RCC 7860 (cell line): ENCODE data around the gene METTL18.
"Not testable (repeated sequence)": the region's sequence is repeated elsewhere in the genome, so short reads cannot be mapped to it uniquely, and the experiment has no call there.

ENCODE experiments used
- DNase-seq: peaks from one replicate; pipeline ENCODE4 v3.0.0-alpha.2; 2015; ENCODE audit warnings: low spot score
- FAIRE-seq: peaks from 2 replicates; lab custom pipeline; 2012; peaks lifted over from hg19 to GRCh38; lab: Jason Lieb, UNC

Gene METTL18

DNA sequence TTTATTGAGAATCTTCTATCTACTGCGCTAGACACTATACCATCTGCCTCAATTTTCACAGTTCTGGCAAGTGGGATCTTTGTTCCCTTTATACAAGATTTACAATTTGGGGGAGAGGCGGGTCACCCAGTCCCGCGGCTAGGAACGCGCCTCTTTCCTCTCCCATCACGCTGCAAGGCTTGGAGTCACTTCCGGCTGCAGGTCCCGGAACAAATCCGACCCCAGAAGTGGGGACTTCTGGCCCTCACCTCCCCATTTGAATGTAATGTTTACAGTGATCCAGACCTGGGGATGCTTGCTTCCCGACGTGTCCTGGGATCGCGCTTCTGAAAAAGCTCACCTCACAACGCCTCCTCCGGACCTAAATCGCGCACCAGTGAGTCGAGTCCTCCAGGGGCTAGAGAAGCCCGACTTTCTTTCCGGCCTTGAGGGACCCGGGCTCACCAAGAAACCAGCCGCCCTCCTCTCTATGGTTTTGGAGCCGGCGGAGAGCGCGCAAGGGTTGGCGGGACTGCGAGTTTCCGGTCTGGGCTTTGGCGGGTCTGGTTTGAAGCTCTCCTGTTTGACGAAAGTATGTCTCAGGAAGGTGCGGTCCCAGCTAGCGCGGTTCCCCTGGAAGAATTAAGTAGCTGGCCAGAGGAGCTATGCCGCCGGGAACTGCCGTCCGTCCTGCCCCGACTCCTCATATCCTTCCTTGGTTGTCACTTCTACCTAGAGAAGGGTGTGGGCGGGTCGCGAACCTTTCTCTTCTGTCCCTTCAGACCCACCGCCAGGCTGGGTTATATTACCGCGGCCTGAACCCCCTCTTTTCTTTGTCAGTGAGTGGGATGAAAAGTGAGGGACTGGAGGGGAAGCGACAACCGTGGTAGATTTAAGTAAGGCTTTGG lies at the start of gene METTL18:
TSS of gene METTL18 (minus strand) at position 378 of the 887 bp plus-strand sequence. CDS start 1,212 bp downstream, outside the sequence.
- FAIRE-seq: peak; percentile 77
- DNase-seq: peak; percentile 82

DNA sequence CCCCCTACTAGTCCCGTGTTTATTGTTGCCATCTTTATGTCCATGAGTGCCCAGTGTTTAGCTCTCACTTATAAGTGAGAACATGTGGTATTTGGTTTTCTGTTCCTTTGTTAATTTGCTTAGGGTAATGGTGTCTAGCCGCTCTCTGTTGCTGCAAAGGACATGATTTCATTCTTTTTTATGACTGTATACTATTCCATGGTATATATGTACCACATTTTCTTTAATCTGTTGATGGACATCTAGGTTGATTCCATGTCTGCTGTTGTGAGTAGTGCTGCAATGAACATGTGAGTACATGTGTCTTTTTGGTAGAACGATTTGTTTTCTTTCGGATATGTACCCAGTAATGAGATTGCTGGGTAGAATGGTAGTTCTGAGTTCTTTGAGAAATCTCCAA lies 44.2 kb upstream of the METTL18 start:
- DNase-seq (no peak), FAIRE-seq (no peak)

DNA sequence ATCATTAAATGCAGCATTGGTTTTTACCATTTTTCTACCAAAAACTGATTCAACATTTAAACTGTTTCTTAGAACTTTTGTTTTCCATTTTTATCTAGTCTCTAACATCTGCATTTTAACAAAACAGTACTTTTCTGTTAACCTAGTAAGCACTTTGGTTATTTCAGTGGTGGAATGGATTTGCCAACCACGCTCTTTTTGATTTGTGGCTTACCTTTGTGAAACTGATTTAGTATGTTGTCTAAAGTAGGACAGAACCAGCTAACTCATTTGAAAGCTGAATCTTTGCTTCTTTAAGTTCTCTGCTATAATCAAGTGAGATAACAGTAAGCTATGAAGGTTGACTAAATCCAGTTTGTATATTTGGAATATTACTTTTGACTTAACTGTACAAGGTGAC lies 41.5 kb upstream of the METTL18 start:
- FAIRE-seq: no peak
- no peak for DNase-seq

DNA sequence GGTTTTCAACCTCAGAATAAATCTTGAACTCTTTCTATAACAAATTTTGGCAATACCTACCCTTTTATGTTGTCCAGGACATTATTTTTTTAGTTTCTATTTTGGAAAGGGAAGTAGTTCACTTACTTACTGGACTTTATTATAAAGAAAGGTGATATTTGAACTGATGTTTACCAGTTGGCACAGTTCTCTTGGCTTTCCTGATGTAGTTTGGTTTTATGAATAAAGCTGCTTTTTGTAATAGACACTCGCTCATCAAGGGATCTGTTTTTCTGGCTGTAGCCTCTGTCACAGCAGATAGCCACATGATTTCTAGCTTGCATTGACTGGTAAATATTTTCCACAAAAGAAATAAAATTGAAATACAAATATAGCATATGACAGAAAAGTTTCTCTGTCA lies 40.9 kb upstream of the METTL18 start:
- FAIRE-seq: no peak
- no peak for DNase-seq

DNA sequence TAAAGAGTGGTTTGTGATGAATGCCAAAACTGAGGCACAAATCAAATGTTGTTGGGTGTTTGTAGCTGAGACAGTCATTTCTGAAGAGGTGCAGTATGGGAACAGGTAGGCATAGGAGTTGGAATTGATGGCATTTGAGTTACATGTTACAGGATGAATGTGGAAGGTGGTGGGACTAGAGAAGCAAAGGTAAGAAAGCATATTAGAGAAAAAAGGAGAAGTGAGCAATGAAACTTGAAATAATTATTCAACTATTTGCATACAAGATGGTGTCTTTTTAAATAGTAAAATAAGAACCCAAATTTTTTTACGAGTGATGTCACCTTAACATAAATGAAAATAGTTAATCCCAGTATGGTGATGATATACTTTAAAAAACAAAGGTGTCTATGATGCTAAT lies 40.2 kb upstream of the METTL18 start:
- DNase-seq (no peak), FAIRE-seq (no peak)

DNA sequence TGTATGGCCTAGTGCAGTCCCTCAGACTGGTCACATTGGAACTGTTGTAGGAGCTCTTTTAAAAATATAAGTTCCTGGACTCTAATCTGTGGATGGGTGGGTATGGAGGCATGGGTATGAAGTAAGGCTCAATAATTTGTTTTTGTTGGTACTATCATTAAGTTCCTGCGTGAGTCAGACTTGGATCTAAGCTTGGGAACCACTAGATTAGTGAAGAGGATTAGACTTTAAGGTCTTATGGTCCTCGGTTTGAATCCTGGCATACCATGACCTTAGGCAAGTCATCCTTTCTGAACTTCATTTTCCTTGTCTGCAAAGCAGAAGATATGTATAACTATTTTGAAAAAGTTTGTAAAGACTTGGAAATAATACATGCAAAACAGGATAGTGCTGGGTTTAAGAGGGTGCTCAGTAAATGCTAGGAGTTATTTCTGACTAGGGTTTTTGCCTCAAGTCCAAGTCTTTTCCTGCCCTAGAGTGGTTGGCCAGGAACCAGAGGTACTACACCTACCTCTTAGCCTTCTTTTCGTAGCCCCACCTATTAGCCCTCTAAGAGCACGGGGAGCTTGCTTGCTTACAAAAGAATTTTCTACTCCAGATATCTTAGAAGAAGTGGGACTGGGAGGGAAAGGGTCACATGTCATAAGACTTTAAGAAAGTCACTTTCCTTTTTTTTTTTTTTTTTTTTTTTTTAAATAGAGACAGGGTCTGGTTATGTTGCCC lies 38.6 kb upstream of the METTL18 start:
- FAIRE-seq: no peak
- no peak for DNase-seq

DNA sequence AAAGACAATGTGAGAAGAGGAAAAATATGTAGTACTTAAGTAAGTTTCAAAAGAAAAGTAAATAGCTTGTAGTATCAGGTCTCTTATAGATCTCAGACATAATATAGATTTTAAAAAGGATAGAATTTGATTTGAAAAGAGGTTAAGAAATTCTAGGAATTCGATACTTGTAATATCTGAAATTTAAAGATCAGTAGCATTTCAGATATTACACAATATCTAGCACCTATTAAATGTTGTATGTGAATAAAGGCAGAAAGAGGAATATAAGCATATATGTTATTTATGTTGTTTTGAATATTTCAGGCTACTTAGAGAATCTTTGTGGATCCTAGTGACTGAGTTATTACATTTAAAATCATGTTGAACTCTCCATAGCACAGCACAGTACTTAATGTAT lies 35.0 kb upstream of the METTL18 start:
- FAIRE-seq (no peak), DNase-seq (no peak)

DNA sequence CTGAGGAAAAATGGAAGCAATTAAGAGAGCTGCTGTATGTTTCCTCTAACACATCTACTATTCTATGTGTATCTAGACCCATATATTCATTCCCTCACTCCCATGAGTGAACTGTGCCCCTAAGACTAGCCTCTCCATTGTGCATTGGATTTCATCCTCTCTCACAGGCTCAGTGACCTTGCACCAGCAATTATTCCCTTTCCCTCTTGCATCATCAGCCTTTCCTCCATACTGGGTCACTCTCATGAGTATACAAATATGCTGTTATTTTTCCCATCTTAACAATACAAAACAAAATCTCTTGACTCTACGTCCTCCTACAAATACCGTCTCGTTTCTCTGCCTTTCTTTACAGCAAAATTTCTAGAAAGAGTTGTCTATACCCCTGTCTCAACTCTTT lies 29.4 kb upstream of the METTL18 start:
- FAIRE-seq (no peak), DNase-seq (no peak)

DNA sequence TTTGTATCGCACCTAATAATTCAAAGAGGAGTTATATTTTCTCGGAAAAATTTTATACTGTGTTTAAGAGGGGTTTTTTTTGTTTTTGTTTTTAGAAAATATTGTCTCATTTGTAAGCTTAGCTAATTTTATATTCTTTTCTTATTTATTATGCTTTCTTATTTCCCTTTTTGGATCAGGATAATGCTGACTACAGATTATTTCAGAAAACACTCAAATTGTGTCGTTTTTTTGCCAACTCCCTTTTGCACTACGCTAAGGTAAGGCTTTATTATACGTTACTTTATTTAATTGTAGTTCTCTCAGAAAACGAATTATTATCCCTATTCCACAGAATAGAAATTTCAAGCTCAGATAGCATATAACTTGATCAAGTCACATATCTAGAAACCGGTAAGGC lies 26.8 kb upstream of the METTL18 start:
- DNase-seq (no peak), FAIRE-seq (no peak)

DNA sequence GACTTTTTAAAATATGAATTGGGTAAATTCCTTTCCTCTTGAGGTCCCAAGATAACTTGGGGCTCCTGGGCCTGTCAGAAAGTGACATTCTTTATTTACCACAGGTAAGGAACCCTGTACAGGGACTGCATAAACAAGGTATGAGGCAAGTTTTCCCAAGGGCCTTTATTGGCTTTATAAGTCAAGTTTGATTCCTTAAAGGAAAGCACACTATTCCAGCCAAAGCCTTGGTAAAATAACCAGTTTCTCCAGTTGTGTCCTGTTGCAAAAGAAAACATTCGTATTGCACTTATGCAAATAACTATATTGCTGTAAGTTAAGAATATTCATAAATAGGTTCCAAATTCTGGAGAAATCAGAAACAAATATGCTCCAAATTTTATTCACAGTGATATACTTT lies 21.9 kb upstream of the METTL18 start:
- DNase-seq (no peak), FAIRE-seq (no peak)

DNA sequence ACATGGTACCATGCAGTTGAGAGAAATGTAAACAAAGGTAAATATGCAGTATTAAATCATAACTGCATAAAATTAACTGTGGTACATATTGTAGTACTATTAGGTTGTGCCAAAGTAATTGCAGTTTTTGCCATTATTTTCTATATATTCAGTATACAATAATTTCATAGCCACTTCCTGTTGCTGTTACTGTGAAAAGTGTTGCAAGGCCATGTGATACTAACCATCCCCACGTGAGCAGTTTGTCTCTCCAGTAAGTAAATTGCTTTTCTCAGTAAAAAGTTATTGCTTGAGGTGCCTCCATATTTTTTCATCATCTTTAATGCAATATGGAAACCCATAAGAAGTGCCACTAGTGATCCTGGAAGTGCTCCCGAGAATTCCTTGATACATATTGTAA lies 19.6 kb upstream of the METTL18 start:
- FAIRE-seq: no peak
- no peak for DNase-seq

DNA sequence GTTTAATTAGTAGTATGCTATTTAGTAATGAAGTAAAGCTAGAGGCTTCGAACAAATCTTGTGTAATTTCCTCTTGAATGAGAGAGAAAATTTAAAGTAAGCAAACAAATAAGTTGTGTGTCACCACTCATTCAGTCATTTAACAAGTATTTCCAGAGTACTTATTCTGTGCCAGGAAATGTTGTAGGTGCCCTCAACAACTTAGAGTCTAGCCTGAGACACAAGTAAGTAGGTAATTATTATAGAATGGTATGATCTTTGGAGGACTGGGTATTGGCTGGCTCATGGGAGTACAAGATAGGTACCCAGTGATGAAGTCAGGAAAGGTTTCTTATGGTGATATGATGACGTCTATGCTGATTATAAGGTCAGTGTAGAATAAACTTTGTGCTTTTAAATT lies 17.4 kb upstream of the METTL18 start:
- FAIRE-seq (no peak), DNase-seq (no peak)

DNA sequence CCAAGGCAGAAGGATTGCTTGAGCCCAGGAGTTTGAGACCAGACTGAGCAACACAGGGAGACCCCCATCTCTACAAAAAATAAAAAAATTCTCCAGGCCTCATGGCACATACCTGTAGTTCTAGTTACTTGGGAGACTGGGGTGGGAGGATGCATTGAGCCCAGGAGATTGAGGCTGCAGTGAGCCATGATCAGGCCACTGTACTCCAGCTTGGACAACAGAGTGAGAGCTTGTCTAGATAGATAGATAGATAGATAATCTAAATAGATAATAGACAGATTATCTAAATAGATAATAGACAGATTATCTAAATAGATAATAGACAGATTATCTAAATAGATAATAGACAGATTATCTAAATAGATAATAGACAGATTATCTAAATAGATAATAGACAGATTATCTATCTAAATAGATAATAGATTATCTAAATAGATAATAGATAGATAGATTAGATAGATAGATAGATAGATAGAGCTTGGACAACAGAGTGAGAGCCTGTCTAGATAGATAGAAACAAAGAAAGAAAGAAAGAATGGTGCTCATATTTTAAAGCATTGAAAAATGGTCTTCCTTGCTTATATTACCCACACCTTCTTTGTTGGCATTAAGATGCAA lies 16.8 kb upstream of the METTL18 start:
- DNase-seq, FAIRE-seq: not testable (repeated sequence)

DNA sequence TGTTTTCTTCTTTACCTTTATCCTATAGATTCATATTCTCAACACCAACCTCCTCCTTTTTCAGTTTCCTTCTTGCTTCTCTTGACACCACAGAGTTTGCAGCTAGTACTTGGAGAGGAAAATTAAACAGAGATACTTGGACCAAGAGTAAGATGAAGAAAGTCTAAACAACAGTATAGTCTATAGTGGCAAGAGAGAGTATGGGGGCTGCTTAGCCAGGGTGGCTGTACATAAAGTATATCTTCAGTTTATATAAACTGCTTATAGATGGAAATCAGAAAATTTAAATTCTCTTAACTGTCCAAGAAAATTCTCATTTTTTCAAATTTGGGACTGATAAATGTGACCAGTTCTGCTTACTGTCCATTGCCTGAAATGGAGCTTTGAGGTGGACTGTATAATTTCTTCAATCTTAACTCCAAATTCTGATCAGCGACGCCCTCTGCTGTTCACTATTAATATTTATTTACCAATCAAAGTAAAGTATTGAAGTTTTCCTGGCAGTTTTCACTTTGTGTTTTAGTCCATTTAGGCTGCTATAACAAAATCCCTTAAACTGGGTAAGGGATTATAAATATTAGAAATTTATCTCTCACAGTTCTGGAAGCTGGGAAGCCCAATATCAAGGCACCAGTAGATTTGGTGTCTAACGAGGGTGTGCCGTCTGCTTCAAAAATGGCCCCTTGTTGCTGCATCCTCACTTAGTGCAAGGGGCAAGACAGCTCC lies 14.8 kb upstream of the METTL18 start:
- DNase-seq: peak; percentile 39

DNA sequence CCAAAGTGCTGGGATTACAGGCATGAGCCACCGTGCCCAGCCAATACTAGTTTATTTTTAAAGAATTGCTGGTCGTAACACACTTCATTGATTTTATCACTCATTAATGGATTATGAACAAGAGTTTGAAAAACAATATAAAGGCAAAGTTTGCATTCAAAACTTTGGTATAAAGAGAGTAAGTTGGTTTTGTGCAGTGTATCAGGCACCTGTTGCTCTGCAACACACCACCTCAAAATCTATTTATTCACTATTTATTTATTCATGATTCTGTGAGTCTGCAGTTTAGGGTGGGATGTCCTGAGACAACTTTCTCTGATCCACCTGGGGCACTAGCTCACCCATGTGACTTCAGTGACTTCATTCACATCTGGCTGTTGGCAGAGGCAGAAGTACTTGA lies 10.2 kb upstream of the METTL18 start:
- no peak for DNase-seq
- FAIRE-seq: no peak

More for the DNA sequence above, 14.8 kb upstream of the METTL18 start:
- FAIRE-seq: peak; percentile 67

DNA sequence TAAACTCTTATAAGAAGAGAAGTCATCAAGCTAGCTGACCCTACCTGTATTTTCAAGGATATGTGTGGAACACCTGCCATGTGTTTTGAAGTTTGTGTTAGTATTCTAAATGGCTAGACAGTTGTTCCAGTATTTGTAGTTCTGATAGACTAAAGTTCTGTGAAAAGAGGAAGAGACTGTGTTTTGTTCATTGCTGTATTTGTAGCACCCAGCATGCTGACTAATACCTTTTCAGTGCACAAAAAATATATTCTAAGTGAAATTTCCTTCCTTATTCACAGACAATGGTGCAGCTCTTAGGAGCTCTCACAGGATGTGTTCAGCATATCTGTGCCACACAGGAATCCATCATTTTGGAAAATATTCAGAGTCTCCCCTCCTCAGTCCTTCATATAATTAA lies 8.2 kb upstream of the METTL18 start:
- FAIRE-seq: no peak
- no peak for DNase-seq

DNA sequence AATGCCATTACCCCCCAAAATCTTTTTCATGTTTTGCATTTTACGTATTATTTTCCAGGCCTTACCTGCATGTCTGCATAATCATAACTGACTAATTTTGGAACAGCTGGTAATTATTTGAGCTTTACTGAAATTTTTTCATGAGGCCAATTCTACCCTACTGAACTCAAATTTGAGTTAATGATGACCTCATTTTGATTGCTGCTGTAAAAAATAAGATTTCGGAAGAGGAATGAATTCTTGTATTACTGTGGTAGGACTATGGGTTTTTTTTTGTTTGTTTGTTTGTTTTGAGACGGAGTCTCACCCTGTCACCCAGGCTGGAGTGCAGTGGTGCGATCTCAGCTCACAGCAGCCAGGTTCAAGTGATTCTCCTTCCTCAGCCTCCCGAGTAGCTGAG lies 2.6 kb upstream of the METTL18 start:
- FAIRE-seq: no peak

DNA sequence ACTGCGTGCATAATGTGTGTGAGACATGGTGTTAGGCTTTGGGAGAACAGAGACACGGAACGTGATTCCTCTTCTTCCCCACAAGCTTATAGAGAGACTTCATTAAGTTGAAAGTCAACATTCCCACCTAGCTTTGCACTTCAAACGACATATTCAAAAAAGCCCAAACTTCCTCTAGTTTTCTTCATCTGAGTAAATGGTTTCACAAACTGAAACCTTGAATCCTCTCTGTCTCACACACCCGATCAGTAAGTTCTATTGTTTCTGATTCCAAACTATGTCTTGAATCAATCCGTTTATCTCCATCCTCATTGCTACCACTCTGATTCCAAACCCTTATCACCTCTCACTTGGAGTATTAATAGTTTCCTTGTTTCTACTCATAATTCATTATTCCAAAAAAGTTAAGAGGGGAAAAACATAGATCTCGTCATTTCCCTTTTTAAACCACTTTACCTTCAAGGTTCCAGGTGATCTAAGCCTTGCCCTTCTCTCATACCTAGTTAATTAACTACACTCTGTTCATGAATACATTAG lies 1.6 kb upstream of the METTL18 start:
- no peak for FAIRE-seq
- no peak for DNase-seq

More for the DNA sequence above, 2.6 kb upstream of the METTL18 start:
- DNase-seq: no peak

DNA sequence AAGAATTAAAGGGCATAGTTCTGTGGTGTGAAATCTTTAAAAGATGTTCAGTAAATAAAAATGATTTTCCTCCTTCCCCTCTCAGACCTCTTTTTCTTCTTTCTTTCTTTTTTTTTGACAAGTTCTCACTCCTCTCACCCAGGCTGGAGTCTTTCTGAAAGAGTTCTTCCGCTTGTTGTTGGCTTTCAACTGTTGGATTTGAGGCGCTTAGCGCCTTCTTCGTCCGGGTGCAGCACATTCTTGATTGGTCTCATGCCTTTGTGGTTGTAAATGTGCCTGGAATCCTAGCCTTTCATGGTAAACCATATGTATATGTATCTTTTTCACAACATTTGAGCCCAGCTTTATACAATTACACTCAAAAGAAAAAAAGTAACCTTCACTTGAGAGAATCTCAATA lies 980 bp upstream of the METTL18 start:
- no peak for FAIRE-seq
- no peak for DNase-seq

DNA sequence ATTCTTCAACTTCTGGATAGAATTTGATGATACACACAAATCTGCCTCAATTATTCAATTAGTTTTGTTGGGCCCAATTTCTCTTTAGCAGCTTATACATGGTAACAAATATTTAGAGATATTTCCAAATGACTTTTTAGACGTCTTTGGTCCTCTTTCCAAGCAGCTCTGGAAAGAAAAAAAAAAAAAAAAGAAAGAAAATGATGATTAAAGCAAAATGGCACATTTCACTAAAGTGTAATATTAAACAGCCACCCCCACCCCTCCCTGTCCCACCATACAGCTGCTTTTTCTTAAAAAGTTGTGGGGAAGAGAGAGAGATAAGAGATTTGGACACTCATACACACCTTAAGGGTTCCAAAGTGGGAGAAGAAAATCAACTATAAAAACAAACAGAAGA lies 977 bp downstream of the METTL18 start:
- no peak for DNase-seq
- FAIRE-seq: no peak

DNA sequence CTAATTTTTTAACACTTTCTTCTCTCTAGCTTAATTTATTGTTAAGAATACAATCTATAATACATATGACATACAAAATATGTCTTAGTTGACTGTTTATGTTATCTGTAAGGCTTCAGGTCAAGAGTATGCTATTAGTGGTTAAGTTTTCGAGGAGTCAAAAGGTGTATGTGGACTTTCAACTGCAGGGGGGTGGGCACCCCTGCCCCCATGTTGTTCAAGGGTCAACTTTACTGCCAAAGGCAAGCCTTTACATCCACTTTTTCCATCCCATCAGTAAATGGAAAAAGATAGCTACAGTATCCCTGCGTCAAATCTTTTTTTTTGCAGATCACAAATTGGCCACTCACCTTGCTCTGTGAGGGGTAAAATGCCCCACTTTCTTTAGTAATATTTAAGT lies 6.3 kb downstream of the METTL18 start:
- FAIRE-seq (no peak), DNase-seq (no peak)
